ENCODE measurements around the gene HECW1.

The HECW1 gene

GRCh38 chr7:43148161-43148731 is 35.8 kb downstream of the HECW1 start:
- TF ChIP-seq ZNF274 (IDR thresholded peaks at IDR 0.05; ENCODE audit: low read depth, low read length) = no peak
- H3K4me3 ChIP-seq (ENCODE audit: low read length) = no peak overlapping the region

- no peak for TF ChIP-seq ZNF274 (IDR thresholded peaks at IDR 0.05; ENCODE audit: low read depth, low read length)
Measured at GRCh38 chr7:43151076-43151475, 38.6 kb downstream of the HECW1 start.

GRCh38 chr7:43152696-43153095 is 40.2 kb downstream of the HECW1 start:
- no peak overlapping the region for H3K4me3 ChIP-seq (ENCODE audit: low read length)
- TF ChIP-seq ZNF274 (IDR thresholded peaks at IDR 0.05; ENCODE audit: low read depth, low read length) = no peak

More at GRCh38 chr7:43151076-43151475, 38.6 kb downstream of the HECW1 start:
- H3K4me3 ChIP-seq (ENCODE audit: low read length) = no peak overlapping the region

- no peak for TF ChIP-seq ZNF274 (IDR thresholded peaks at IDR 0.05; ENCODE audit: low read depth, low read length)
- no peak overlapping the region for H3K4me3 ChIP-seq (ENCODE audit: low read length)
Measured at GRCh38 chr7:43155636-43156035, 43.2 kb downstream of the HECW1 start.

GRCh38 chr7:43163885-43164284 is 51.4 kb downstream of the HECW1 start:
- no peak for TF ChIP-seq ZNF274 (IDR thresholded peaks at IDR 0.05; ENCODE audit: low read depth, low read length)
- no peak overlapping the region for H3K4me3 ChIP-seq (ENCODE audit: low read length)

DNA sequence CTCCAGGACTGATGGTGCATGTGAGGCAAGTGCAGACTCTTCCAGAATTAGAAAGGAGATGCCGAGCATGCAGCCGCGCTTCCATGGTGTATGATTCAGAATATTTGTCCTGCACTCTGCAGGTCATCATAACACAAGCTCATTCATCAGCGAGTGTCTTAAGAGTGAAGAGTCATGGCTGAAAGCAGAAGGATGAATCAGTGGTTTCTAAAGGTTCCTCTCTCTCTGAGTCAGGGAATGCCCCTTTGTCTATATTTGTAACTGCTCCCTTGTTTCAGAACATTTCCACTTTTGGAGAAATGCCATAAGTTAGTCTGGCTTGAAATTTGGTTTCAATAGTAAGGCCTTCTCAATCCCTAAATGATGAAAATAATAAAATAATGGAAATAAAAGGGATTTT is 52.3 kb downstream of the HECW1 start:
- no peak for TF ChIP-seq ZNF274 (IDR thresholded peaks at IDR 0.05; ENCODE audit: low read depth, low read length)
- H3K4me3 ChIP-seq (ENCODE audit: low read length) = no peak overlapping the region

DNA sequence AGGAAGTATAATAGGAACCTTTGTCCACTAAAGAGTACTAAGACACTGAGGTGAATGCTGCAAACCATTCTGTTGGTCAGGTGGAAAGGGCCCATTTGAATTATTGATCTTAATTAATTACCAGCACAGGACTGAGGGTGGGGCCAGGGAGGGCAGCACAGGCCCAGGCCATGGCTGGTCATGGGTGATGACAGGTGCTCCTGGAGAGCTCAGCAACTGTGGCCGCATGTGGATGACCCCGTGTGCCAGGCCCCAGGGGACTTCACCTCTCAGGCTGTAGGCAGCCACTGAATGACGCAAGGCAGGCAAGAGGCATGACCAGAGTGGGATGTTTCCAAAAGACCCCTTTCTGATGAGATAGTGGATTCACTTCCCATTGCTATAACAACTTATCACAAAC is 54.2 kb downstream of the HECW1 start:
- H3K4me3 ChIP-seq (ENCODE audit: low read length) = no peak overlapping the region
- TF ChIP-seq ZNF274 (IDR thresholded peaks at IDR 0.05; ENCODE audit: low read depth, low read length) = no peak

- no peak for TF ChIP-seq ZNF274 (IDR thresholded peaks at IDR 0.05; ENCODE audit: low read depth, low read length)
- no peak overlapping the region for H3K4me3 ChIP-seq (ENCODE audit: low read length)
Measured at GRCh38 chr7:43169076-43169475, 56.6 kb downstream of the HECW1 start.

DNA sequence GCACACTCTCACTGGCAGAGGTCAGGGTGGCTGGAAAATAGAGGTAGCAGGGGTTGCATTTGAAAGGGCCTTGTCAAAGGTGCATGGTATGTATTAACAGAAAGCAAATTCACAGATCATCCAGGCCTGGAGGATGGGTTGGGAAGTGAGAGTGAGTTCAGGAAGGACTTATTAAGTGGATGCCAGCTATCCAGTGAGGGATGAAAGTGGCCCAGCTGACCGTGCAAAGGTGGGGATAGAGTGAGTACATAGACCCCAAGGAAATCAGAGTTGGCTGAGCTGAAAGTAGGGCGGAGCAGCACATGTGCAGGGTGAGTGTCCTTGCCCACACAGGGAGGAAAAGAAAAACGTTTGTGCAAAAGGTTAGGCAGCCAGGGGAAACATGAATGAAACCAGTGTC is 58.1 kb downstream of the HECW1 start:
- no peak overlapping the region for H3K4me3 ChIP-seq (ENCODE audit: low read length)
- TF ChIP-seq ZNF274 (IDR thresholded peaks at IDR 0.05; ENCODE audit: low read depth, low read length) = no peak

- no peak for TF ChIP-seq ZNF274 (IDR thresholded peaks at IDR 0.05; ENCODE audit: low read depth, low read length)
- no peak overlapping the region for H3K4me3 ChIP-seq (ENCODE audit: low read length)
Measured at GRCh38 chr7:43175570-43176200, 63.2 kb downstream of the HECW1 start.

GRCh38 chr7:43179393-43179792 is 66.9 kb downstream of the HECW1 start:
- no peak for TF ChIP-seq ZNF274 (IDR thresholded peaks at IDR 0.05; ENCODE audit: low read depth, low read length)
- no peak overlapping the region for H3K4me3 ChIP-seq (ENCODE audit: low read length)

DNA sequence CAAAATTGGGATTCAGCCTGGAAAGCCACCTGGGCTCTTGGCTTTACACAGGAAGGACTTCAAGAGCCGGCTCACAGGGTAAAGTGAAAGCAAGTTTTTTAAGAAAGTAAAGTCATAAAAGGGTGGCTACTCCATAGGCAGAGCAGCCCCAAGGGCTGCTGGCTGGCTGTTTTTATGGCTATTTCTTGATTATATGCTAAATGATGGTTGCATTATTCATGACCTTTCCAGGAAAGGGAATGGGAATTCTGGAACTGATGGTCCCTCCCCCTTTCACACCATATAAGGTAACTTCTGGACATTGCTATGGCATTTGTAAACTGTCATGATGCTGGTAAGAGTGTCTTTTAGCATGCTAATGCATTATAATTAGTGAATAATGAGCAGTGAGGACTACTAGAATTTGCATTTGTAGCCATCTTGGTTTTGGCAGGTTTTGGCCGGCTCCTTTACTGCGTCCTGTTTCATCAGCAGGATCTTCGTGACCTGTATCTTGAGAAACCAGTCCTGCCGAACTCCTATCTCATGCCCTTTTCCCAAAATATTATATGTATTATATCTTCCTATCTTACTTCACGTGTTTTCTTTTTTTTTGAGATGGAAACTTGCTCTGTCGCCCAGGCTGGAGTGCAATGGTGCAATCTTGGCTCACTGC is 80.5 kb downstream of the HECW1 start:
- no peak for TF ChIP-seq ZNF274 (IDR thresholded peaks at IDR 0.05; ENCODE audit: low read depth, low read length)
- no peak overlapping the region for H3K4me3 ChIP-seq (ENCODE audit: low read length)

- H3K4me3 ChIP-seq (ENCODE audit: low read length) = no peak overlapping the region
- no peak for TF ChIP-seq ZNF274 (IDR thresholded peaks at IDR 0.05; ENCODE audit: low read depth, low read length)
Measured at GRCh38 chr7:43193893-43194292, 81.4 kb downstream of the HECW1 start.

DNA sequence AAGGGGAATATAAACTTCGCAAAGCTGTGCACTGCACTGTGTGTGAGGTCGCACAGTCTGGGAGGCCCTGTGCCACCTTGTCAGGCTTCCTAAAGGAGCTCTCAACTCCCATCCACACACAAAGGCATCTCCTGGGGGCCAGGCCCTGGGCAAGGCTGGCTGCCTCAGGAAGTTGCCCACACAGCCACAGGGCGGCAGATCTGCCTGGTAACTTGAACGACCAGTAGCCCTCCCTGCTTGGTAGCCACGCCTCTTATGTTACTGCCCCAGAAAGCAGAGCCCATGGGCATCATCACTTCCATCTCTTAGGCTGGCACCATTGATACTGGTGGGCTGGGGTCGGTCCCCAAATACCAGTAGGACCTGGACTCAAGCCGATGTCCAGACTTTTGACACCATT is 82.8 kb downstream of the HECW1 start:
- no peak for TF ChIP-seq ZNF274 (IDR thresholded peaks at IDR 0.05; ENCODE audit: low read depth, low read length)
- H3K4me3 ChIP-seq (ENCODE audit: low read length) = no peak overlapping the region

DNA sequence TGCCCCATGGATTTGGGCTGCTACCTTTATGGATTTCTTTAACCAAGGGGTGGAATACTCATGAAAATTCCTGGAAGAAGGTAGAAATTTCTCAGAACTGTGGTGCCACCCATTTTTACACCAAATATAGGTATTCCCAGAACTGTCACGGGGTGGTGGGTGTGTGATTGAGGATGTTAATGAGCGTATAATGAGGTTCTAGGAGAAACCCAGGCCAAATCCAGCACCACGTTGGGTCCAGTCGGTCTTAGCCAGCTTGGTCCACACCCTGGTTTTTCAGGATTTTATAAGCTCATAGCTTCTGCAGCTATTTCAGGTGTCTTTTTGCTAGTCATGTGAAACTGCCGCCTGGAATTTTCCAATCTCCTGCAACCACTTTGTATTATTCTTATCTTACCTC is 83.3 kb downstream of the HECW1 start:
- no peak overlapping the region for H3K4me3 ChIP-seq (ENCODE audit: low read length)

More for the DNA sequence above, 83.3 kb downstream of the HECW1 start:
- no peak for TF ChIP-seq ZNF274 (IDR thresholded peaks at IDR 0.05; ENCODE audit: low read depth, low read length)
